Measurements from ENCODE around the gene GSTM3.
"Not testable (repeated sequence)": the region's sequence is repeated elsewhere in the genome, so short reads cannot be mapped to it uniquely, and the experiment has no call there.

Gene GSTM3

DNA sequence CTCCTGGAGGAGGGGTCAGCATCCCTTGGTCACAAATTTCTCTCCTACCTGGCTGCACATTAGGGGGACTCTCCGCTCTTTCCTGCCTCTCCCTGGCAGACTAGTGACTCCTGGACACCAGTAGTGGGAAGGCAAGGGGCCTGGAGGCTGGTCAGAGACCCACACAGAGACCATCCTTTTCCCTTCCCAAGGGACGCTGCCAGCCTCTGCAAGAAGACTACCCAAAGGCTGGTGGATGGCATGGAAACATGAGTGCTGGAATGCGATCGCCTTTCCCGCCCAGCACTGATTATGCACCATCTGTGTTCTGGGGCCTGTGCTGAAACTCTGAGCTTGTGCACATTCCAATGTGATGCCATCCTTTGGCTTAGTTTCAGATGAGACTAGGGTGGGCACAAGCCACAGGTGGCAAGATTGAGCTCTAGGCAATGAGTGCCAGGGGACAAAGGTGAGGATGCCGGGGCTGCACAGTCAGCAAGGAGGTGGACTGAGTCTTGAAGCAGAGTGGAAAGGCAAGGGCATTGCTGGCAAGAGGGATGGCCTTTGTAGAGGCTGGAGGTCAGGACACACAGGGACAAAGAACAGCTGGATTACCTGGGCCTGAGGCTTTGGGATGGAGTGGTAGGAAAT, 35.5 kb upstream of the GSTM3 start:
- no peak for DNase-seq (ENCODE audit: low read depth, low spot score)
- H3K27ac ChIP-seq: no peak overlapping the region

- no peak overlapping the region for H3K27ac ChIP-seq
Observed at GRCh38 chr1:109775398-109775797, 34.6 kb upstream of the GSTM3 start.

GRCh38 chr1:109773900-109774485, 33.2 kb upstream of the GSTM3 start:
- DNase-seq (ENCODE audit: low read depth, low spot score): no peak
- H3K27ac ChIP-seq: no peak overlapping the region

More at GRCh38 chr1:109775398-109775797, 34.6 kb upstream of the GSTM3 start:
- DNase-seq (ENCODE audit: low read depth, low spot score): no peak

DNA sequence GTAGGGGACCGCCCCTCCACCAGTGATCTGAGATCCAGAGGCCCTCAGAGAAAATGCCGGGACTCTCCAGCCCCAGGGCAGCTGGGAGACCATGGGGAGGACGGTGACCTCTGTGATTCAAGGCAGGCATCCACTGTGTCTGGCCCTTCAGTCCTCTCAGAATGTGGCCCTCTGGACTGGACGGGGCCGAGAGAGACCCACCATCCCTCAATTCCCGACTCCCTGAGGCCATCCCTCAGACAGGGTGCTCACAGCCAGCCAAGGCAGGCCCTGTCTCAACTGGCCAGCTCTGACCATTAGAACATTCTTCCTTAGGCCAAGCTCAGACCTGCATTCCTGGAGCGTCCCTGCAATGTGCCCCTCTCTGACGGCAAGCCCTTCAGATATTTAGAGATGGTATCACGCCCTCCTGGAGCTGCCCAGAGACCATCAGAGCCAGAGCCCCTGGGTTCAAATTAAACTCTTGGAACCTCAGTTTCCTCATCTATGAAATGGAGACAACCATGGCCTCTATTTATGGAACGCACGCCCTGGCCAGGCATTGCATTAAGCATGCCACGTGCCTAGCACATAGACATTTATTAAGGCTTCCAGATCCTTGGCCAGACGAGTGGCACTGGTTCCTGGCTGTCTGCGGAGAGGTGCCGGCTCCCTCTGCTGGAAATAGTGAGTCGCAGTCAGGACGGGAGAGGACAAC, 32.5 kb upstream of the GSTM3 start:
- no peak overlapping the region for H3K27ac ChIP-seq
- no peak for DNase-seq (ENCODE audit: low read depth, low spot score)

- DNase-seq (ENCODE audit: low read depth, low spot score): no peak
- H3K27ac ChIP-seq: no peak overlapping the region
Observed at GRCh38 chr1:109772658-109773202, 31.9 kb upstream of the GSTM3 start.

DNA sequence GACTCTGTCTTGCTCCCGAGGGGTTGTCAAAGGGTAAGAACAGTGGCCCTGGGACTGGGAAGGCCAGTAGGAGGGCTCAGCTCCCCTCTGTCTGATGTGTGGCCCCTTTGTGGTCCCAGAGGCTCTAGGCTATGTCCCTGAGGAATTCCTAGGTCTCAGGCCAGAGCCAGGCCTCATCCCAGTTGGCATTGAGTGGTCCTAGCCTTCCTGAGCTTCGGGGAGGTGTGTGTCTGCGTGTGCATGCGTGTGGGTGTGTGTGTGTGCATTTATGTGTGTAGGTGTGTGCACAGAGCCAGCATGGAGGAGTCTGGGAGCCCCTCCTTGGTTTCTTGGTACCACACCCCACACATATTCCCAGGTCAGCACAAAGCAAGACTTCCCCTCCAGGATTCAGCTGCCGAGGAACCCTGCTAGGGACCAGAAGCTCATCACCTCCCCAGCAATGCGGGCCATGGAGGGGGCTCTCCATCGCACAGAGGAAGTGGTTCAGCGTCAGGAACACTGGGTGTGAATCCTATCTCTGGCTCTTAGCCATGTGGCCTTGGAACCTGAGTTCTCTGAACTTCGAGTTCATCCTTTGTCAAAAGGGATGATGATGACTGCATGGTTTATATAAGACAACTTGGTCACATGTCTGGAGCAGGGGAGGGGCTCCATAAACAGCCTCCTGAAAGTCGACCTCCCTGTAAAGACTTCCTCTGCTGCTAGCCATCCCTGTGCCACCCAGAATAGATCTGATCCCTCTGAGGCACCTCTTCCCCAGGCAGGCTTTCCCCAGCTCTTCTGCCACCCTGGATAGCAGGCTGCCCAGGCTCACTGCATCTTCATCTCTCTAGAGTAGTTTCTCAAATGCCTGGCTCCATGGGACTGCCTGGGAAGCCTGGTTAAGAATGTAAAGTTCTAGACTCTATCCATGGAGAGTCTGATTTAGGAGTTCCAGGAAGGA, 31.1 kb upstream of the GSTM3 start:
- DNase-seq (ENCODE audit: low read depth, low spot score): no peak
- no peak overlapping the region for H3K27ac ChIP-seq

DNA sequence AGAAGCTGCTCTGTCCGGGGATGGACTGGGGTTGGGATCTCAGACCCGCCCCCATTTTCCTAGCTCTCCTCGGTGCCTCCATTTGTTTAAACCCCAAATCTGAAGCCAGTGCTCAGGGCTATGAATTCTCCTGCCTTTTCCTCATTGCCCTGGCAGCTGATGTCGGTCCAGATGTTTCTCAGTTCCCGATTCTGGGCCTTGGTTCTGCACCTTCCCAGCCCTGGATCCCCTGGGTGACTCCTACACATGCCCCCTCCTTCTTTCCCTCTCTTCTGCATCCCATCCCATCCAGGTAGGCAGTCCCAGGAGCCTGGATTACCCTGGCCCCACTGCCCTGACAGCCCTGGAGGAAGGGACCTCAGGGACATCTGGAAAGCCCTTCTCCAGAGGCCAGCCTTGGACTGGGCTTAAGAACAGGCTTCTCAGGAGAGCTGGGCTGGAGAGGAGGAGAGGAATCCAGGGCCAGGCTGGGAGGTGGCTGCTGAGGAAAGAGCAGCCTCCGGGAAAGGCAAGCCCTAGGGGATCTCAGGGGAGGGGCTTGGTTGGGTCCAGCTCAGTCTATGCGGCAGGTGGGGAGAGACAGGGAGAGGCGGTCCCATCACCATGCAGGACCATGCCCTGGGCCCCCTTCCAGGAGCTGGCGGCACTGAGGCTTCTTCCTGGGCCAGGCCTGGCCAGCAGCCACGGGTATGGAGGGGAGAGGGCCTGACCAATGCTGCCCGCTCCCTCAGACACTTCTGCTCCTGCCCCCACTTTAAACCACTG, 29.7 kb upstream of the GSTM3 start:
- no peak for DNase-seq (ENCODE audit: low read depth, low spot score)

DNA sequence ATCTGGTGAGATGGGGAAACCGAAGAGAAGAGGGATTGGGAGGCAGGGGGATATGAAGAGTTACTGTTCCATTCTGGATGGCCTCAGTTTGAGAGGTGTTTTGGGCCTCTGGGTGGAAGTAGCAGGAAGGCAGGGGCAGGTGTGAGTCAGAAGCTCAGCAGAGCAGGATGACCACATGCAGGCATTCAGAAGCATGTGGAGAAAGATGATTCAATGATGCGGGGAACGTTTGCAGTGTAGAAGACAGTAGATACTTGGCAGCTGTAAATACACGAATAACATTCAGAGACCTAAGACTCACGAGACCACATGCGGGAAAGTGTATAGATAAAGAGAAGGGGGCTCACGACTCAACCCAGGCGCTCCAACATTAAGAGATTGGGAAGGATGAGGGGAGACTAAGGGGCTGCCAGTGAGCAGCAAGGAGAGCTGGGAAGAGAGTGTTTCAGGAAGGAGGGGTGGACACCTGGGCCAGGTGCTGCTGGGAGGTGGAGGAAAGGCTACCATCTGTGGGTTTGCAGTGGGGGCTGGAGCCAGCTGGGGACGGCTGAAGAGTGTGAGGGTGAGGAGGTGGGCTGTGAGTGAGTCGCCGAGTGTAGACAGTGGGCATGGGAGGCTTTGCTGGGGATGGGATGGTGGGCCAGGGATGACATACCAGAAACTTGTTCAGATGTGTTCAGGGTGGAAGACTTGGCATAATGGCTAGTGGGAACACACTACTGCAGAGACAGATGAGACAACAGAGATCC, 28.7 kb upstream of the GSTM3 start:
- no peak overlapping the region for H3K27ac ChIP-seq
- no peak for DNase-seq (ENCODE audit: low read depth, low spot score)

More for the DNA sequence above, 29.7 kb upstream of the GSTM3 start:
- H3K27ac ChIP-seq: no peak overlapping the region

GRCh38 chr1:109768820-109769219, 28.0 kb upstream of the GSTM3 start:
- H3K27ac ChIP-seq: no peak overlapping the region
- no peak for DNase-seq (ENCODE audit: low read depth, low spot score)

- no peak overlapping the region for H3K27ac ChIP-seq
- no peak for DNase-seq (ENCODE audit: low read depth, low spot score)
Observed at GRCh38 chr1:109768335-109768650, 27.5 kb upstream of the GSTM3 start.

DNA sequence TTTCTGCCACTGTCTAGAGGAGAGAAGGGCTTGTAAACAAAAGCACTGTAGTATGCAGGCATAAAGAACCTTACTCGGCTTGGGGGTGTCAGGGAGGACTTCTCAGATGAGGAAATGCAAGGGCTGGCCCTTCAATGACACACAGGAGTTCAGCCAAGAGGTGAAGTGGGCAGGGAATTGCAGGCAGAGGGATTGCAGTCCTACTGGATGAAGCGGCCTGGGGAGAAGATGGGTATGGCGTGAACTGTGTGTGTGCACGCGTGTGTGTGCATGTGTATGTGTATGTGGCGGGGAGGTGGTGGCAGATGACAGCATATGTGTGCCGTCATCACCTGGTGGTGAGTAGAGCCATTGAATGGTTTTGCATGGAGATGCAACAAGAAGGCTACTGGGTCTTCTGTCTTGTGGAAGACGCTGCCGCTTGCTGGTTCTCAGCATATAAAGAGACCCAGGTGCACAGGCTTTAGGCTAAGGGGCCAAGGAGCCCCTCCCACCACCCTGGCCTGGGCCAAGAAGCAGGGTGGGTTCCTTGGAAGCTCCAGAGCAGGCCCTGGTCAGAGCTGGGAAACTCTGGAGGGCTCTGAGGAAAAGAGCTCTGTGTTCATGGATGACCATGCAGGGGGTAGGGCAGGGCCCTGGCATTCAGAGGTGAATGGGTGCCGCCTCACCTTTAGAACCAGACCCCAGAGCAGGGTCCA, 26.9 kb upstream of the GSTM3 start:
- DNase-seq (ENCODE audit: low read depth, low spot score): no peak
- H3K27ac ChIP-seq: no peak overlapping the region

GRCh38 chr1:109766991-109767636, 26.3 kb upstream of the GSTM3 start:
- H3K27ac ChIP-seq; DNase-seq (ENCODE audit: low read depth, low spot score): not testable (repeated sequence)

- DNase-seq (ENCODE audit: low read depth, low spot score): no peak
- no peak overlapping the region for H3K27ac ChIP-seq
Observed at GRCh38 chr1:109765896-109766615, 25.2 kb upstream of the GSTM3 start.

- no peak for DNase-seq (ENCODE audit: low read depth, low spot score)
- H3K27ac ChIP-seq: no peak overlapping the region
Observed at GRCh38 chr1:109765483-109765815, 24.6 kb upstream of the GSTM3 start.

- H3K27ac ChIP-seq: no peak overlapping the region
- no peak for DNase-seq (ENCODE audit: low read depth, low spot score)
Observed at GRCh38 chr1:109764561-109765482, 24.0 kb upstream of the GSTM3 start.

GRCh38 chr1:109763646-109764415, 23.0 kb upstream of the GSTM3 start, which contains the start of gene EPS8L3:
Gene EPS8L3, minus strand, starts transcription at chr1:109763923. Its CDS starts 2,174 bp downstream, at chr1:109761749.
- H3K27ac ChIP-seq: no peak within 1 kb of the TSS
- no peak for DNase-seq (ENCODE audit: low read depth, low spot score)

Data from epithelial cell of prostate (primary cell).